ENCODE measurements around the gene TMEM258.

TMEM258 gene

DNA sequence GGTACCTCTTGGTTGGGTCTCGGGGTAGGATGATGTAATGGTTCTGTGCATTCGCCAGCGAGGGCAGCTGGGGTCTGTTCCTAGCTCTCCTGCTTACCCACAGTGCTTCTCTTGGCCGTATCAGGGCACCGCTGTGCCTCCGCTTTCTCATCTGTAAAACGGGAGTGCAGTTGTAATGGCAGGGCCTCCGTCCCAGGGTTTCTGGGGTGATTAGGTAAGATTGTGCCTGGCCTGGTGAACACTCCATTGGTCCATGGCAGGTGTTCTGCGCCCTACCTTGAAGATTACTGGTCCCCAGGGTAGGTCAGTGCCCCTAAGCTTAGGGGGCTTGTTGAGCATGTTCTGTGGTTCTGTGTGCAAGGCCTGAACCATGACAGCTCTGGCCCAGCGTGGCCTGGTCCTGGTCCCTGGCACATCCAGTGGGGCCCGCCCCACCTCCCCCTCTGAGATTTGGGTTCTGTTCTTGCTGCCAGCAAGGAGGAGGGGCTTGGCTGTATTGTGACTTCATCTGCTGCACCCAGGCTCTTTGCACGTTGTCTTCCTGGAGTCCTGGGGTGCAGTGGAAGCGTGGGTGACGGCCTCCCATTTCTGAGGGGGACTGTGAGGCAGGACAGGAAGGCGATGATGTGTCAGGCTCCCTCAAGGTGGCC, 35.1 kb downstream of the TMEM258 start:
- DNase-seq (ENCODE audit: low read depth): no peak

DNA sequence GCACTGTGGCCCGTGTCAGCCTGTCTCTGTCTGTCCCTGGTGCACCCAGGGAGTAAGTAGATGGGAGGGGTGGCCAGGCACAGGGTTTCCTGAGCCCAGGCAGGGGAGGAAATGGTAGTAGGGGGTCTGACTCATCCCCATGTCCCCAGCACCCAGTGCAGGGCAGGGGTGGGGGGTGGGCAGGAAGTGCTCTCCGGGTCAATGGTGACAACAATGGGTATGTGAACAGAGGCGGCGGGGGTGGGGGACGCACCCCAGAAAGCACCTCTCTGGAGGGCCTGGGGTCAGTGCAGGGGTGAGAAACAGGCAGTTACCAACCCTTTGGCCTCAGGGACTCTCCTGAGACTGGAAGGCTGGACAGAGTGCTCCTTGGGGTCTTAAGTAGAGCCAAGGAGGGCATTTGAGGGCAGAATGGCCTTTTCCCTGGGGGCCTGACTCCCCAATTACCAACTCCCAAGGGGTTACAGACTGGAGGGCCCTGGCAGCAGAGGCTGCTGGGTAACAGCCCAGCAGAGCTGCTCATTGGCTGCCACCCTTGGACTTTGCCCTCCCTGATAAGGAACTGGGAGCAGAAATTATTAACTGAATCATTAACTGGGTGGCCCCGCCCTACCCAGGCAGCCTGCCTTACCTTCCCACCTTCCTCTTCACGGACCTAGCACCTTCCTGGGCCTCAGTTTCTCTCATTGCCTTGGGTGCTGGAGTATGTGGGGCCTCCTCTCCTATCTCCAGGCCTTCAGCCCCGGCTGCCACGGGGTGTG, 35.8 kb downstream of the TMEM258 start:
- no peak for DNase-seq (ENCODE audit: low read depth)

DNA sequence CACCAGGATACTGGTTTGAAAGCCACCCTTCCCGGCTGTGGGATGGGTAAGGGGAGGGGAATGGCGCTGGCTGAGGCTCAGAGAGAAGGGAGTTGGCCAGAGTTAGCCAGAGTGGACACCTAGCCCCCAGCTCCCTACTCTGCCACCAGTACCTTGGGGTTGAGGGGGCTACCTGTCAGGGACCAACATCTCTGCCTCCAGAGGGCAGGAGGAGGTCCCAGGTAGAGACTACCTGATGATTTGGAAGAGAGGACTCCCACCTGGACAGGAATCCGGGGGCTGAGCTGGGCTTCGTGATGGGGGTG, 36.3 kb downstream of the TMEM258 start:
- DNase-seq (ENCODE audit: low read depth): no peak

DNA sequence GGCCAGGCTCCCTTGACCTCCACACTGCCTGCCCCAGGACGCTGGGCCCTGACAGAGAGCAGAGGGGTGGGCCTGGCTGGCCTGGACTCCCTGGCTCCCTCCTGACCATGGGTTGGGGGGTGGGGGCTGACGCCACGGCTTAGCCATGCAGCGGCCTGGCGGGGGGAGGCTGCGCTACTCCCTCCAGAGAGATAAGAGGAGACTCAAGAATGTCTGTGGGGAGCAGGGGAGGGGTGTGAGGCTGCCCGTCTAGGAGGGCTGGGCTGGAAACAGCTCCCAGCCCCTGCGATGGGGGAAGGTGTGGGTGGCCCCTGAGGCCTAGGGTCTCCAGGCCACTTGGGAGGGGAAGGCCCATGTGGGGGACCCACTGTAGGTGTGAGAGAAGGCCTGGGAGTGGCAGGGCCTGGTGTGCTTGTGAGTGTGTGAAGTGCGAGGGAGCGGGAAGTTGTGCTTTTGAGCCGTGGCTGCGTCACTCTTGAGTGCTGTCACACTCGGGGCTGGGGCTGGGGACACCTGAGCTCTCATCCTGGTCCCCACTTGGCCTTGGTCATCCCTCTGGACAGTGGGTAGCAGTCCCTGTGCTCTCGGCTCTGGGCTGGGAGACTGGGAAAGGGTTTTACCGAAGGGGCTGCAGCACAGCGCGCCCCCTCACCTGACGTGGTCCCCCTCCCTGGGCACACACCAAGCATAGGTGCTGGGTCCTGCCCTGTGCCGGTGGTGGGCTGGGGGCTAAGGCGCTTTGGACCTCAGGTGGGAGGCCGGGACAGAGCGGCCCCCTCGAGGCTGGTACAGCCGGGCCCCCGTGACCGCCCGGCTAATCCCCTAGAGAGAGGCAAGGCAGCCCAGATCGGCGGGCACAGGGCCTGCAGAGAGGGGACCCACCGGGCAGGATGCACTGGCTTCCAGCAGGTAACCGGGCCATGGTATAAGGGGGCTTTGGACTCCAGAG, 37.6 kb downstream of the TMEM258 start:
- DNase-seq (ENCODE audit: low read depth): no peak

DNA sequence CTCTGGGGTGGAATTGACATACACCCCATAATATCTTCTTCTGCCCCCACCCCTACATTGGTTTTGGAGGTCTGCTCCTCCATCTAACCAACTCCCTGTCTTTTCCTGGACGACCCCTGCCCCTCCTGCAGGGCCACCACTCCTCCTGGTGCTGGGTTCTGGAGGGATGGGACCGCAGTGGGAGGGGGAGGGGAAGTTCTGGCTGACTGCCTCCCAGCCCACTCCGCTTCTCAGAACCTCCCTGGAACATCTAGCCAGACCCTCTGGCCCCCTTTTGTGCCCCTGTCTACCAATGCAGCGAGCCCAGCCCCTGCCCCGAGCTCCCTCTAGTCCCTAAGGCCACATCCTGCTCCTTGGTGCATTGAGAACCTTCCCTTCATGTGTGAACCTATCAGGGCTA, 38.7 kb downstream of the TMEM258 start:
- DNase-seq (ENCODE audit: low read depth): no peak

DNA sequence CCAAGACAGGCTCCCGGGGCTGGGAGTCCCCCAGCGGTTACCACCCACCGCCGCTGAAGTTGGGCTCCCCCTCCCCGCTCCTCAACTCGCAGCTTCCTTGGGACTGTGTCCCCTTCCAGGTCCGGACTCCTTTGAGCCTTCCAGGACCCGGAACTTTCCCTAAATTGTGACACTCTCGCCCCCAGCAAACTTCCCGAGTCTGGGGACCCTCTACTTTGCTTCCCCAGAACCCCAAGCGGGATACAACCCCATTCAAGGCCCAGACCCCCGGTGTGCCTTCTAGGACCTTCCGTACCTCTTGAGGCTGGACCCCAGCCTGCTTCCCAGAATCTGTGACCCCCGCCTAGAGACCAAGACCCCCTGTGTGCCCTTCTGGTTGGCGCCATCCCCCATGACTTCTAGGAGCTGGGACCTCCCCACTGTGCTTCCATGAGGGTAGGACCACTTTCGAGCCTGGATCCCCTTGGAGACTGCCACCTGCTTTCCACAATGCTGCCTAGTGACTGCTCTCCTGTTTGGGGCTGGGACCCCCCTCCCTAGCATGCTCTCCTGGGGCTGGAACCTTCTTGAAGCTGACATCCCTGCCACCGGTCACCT, 39.4 kb downstream of the TMEM258 start:
- DNase-seq (ENCODE audit: low read depth): no peak

DNA sequence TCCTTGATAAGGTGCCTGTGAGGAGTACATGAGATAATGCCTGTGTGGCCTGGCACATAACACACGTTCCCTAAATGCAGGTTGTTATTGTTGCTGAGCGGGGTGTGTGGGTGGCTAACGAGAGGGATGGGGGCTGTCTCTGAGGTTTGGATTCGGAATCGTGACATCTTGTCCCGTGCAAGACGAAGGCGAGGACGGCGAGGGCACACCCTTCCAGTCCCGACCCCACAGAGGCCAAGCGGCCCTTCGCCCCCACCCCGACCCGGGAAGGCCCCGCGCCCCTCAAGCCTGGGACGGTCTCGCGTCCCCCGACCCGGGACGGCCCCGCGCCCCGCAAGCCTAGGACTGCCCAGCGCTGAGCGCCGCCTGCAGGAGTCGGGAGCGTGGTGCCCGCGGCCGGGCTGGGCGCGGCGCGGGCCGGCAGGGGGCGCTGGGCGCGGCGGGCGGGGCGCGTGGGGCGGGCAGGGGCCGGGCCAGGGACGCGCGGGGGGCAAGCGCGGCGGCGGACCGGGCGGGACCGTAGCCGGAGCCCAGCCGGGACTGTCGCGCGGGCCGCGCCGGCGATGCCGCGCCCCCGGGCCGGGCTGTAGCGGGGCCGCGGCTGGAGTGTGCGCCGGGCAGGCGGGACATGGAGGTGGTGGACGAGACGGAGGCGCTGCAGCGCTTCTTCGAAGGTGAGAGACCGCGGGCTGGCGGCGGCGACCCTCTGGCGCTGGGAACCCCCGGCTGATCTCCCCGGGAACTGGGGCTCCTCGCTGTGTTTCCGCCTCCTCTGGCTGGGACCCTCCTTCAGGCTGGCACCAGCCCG, 40.1 kb downstream of the TMEM258 start, which contains the start of gene MYRF:
Gene MYRF, plus strand, starts transcription at position 520 of the 808 bp plus-strand sequence. Its CDS starts 109 bp downstream, at position 629.
- no peak for DNase-seq (ENCODE audit: low read depth)

DNA sequence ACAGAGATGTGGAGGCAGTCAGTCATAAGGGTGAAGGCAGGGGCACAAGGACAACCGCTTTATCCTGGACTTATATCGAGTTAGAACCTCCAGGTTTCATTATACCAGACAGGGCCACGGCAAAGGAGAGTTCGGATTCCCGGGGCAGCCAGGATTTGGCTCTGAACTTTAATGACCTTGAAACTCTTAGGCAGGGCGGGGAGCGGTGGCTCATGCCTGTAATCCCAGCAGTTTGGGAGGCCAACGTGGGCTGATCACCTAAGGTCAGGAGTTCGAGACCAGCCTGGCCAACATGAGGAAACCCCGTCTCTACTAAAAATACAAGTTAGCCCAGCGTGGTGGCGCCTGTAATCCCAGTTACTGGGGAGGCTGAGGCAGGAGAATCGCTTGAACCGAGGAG, 41.0 kb downstream of the TMEM258 start:
- DNase-seq (ENCODE audit: low read depth): no peak

DNA sequence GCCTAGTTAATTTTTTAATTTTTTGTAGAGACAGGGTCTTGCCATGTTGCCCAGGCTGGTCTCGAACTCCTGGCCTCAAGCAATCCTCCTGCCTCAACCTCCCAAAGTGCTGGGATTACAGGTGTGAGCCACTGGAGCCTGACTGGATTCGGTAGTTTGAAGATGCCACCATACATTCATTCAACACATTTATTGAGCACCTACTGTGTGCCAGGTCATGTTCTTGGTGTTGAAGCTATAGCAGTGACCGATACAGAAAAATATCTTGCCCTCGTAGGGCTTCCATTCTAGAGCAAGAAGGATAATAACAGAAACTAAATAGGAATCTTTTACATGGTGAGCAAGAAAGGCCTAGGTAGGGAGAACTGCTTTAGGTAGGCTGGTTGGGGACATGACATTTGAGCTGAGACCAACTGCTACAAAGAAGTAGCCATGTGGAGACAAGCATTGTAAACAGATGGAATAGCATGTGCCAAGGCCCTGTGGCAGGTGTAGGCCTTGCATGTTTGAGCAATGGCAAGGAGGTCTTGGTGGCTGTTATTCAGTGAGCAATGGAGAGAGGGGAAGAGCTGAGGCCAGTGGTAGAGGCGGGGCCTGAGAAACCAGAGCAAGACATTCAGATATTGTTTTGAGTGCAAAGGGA, 41.6 kb downstream of the TMEM258 start:
- DNase-seq (ENCODE audit: low read depth): no peak

DNA sequence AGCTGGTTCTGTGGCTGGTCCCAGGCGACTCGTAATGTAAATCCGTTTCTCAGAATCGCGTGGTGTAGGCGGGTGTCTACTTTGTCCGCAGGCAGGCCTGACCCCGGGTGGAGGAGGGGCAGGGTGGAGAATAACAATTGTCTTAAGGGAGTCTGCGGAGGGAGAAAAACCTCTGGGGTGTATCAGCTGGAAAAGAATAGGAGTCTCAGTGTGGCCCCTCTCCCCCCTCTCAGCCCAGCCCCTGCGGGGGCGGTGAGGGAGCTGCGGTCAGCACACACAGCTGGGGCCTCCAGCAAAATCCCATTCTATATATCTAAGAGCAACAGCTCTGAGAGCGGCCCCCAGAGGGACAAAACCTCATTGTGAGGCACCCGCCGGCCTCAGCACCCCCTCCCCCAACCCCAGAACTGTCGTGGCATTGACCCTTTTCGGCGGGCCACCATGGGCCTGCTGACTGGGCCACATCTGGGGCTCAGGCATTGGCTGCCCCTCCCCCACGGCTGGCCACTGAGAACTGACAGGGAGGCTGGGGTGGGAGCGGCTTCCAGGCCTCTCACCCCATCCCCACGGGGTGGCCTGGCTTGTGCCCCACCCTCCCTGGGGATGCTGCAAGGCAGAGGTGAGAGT, 42.7 kb downstream of the TMEM258 start:
- DNase-seq (ENCODE audit: low read depth): no peak

DNA sequence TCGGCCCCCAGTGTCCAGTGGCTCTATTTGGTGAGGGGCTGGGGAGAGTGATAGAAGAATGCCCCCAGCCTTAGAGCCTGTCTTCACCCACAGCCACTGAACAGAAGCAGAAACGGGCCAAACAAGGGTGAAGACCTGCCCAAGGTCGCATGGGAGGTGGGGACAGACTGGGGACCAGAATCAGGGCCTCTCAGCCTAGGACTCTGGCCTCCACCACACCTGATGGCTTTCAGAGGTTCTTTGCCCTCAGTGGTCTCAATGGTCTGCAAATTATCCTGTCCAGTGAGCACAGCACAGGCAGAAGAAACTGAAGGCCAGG, 44.5 kb downstream of the TMEM258 start:
- no peak for DNase-seq (ENCODE audit: low read depth)

DNA sequence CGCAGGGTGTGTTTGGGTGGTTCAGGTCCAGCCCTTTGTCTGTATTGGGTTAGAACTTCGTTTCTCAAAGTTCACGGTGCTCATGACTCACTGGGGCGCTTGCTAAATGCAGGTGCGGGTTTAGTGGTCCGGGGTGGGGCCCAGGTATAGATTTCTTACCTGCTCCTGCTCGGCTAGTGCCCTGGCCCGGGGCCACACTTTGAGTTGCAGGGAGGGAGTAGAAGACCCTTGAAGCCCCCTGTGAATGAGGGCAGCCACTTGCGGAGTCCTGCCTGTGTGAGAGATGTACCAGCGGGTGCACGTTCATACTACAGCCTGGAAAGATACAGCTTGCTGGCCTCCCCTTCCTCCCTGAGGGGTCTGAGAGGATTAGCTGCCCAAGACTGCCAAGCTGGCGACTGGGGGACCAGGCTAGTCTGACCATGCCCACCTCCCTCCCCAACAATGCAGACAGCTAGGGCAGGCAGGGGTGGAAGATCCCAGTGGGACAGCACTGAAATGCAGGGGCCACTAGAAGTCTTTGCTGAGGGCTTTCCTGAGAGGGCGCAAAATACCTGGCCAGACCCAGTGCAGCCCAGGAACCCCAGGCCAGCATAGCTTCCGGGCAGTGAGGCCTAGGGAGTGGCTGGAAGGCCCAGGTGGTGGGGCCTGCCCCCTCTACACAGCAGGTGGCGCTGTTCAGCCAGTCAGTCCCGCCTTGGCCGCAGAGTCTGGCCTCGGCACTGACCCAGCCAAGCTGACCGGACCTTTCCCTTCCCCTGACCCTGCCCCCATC, 45.0 kb downstream of the TMEM258 start:
- DNase-seq (ENCODE audit: low read depth): no peak

DNA sequence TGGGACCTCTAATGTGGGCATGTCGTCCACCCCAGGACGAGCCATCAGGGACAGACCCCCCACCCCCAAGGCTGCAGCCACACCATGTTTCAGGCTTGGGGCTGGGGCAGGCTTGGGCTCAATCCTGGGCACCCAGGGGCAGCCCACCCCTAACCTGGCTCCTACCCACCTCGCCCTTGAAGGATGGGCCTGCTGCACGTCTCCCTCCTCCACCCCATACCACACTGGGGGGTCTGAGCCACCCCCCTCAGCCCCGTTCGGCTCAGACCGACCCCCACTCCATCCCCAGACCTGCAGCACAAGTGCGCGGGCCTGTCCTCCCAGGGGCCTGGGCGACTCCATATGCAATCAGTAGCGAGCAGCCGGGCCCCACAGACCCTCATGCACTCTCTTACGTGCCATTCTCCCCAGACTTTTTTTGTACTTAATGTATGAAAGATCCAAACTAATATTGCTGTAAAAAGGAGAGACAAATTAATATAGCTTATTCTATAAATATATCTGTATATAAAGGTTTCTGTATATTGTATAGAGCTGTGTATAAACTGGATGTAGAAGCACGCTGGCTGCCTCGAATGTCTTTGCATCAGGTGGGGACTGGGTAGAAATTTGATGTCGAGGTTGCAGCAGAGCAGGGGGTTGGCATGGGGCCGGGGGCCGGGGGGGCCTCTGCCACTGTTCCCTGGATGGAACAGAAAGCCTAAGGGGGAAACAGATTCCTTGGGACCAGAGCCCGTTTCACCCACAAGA, 45.8 kb downstream of the TMEM258 start:
- no peak for DNase-seq (ENCODE audit: low read depth)

DNA sequence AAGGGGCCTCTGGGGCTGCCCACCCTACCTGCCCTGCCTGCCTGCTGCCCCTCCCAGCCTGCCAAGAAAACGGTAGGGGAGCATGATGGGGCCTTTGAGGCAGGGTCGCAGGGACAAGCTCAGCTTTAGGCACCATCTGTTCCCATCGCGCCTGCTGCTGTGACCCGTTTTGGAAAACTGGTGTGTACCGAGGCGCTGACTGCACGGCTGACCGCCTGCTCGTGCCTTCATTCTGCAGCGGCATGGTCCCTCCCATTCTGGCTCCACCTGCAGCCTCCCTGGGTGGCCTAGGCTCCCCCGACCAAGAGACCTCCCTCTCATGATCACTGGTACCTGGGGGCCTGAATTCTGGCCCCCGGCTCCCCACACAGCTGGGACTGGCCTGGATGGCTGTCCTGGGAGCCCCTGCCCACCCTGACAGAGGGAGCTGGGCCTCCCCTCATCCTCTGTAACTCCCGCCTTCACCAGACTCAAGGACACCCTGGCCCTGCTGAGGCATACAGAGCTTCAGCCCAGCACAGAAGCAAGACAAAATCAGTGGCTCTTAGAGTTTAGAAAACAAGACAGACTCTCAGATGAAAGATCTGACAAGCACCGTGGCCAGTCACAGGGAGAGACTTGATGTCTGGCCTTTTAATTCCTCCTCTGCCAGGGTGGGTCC, 46.5 kb downstream of the TMEM258 start:
- DNase-seq (ENCODE audit: low read depth): no peak

DNA sequence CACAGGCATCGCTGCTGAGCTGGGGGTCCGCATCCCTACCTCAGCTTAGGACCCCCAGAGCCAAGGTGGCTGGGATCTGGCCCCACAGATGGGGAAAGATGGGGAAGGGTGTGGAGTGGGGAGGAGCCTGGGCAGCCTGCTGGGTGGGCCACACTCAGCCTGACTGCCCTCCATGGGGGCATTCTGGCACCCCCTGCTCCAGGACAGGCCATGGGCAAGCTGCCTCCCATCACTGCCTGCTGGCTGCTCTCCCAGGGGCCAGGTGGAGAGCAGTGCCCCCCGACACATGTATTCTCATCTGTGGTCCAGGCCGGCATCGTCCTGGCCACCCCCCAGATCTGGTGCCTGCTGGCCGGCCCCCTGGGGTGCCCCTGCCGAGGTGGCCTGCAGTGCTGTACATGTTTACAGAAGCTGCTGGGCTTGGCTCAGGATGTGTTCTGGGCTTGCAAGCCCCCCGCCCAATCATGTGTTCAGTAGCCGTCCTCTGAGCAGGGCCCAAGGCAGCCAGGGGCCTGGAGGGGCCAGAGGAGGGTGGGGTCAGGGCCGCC, 47.7 kb downstream of the TMEM258 start:
- DNase-seq (ENCODE audit: low read depth): no peak

DNA sequence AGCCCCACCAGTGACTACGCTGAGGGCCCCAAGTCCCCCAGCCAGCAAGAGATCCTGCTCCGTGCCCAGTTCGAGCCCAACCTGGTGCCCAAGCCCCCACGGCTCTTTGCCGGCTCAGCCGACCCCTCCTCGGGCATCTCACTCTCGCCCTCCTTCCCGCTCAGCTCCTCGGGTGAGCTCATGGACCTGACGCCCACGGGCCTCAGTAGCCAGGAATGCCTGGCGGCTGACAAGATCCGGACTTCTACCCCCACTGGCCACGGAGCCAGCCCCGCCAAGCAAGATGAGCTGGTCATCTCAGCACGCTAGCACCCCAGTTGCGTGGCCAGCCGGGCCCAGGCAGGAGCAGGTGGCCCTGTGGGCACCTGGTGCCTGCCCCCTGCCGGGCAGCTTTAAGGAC, 48.2 kb downstream of the TMEM258 start:
- no peak for DNase-seq (ENCODE audit: low read depth)

DNA sequence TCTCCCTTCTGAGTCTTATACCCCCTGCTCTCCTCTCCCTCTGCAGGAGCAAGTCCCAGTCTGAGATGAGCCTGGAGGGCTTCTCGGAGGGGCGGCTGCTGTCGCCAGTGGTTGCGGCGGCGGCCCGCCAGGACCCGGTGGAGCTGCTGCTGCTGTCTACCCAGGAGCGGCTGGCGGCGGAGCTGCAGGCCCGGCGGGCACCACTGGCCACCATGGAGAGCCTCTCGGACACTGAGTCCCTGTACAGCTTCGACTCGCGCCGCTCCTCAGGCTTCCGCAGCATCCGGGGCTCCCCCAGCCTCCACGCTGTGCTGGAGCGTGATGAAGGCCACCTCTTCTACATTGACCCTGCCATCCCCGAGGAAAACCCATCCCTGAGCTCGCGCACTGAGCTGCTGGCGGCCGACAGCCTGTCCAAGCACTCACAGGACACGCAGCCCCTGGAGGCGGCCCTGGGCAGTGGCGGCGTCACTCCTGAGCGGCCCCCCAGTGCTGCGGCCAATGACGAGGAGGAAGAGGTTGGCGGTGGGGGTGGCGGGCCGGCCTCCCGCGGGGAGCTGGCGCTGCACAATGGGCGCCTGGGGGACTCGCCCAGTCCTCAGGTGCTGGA, 48.8 kb downstream of the TMEM258 start:
- DNase-seq (ENCODE audit: low read depth): no peak

DNA sequence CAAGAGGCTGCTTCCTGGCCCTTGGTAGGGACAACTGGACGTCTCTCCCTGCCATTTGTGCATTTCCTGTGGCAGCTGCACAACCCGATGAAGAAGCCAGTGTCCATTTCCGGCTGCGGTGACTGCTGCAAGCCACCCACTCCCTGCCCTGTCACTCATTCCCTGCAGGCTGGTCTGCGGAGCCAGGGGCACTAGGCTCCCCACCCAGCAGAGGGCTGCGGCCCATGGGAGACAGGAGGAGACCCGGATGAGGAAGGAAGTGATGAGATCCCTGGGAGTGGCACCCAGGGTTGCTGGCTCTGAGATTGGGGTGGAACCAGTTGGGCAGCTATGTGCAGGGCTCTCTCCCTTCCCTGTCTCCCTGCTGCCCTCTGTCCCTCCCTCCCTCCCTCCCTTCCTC, 50.0 kb downstream of the TMEM258 start:
- DNase-seq (ENCODE audit: low read depth): peak; percentile 84

Data from CMK (cell line).